A673 (cell line): ENCODE measurements around the gene FMC1. TPM values are rescaled to one million over a fixed set of nuclear protein-coding genes. Genes with fewer than 3 reads are reported as not detected.
"Not testable (repeated sequence)": the region's sequence is repeated elsewhere in the genome, so short reads cannot be mapped to it uniquely, and the experiment has no call there.

ENCODE experiments used
- BruUV-seq: library from RNA; stranded (reverse); fragments of 400-500 nt; replicated peaks from 2 replicates; lab custom pipeline; 2021; lab: Mats Ljungman, UMichigan
- CTCF ChIA-PET: fragments of 300-600 bp; sonication (Branson Sonifier 250); formaldehyde crosslinking; loops from one replicate; lab custom pipeline; 2022; ENCODE audit warnings: antibody characterized with exemption; lab: Charles Lee
- POLR2A ChIA-PET: fragments of 300-600 bp; sonication (Branson Sonifier 250); formaldehyde crosslinking; loops from one replicate; lab custom pipeline; 2022; ENCODE audit warnings: antibody characterized with exemption; ENCODE audit not compliant: low non-redundant PET; lab: Charles Lee
- DNase-seq: peaks from one replicate; pipeline ENCODE4 v3.0.0-alpha.2; 2015; ENCODE audit warnings: low spot score
- H3K27ac ChIP-seq: fragments of 200-600 bp; sonication (generic); 2 replicates; pipeline ENCODE4 v1.5.1; 2016; ENCODE audit warnings: mixed run types, low read depth, mild to moderate bottlenecking, mixed read lengths, antibody characterized with exemption, low read length; ENCODE audit not compliant: poor library complexity, severe bottlenecking
- H3K27me3 ChIP-seq: fragments of 200-600 bp; sonication (generic); replicated peaks from 2 replicates; pipeline ENCODE4 v1.6.1; 2017; ENCODE audit warnings: mixed run types, low read depth, mild to moderate bottlenecking, mixed read lengths, antibody characterized with exemption, low read length; ENCODE audit not compliant: insufficient read depth, poor library complexity
- H3K36me3 ChIP-seq: fragments of 200-600 bp; sonication (generic); 2 replicates; pipeline ENCODE4 v1.6.1; 2016; ENCODE audit warnings: mixed run types, mild to moderate bottlenecking, mixed read lengths, antibody characterized with exemption, low read length; ENCODE audit not compliant: insufficient read depth, poor library complexity, severe bottlenecking
- H3K4me1 ChIP-seq: fragments of 200-600 bp; sonication (generic); 2 replicates; pipeline ENCODE4 v1.6.1; 2017; ENCODE audit warnings: mixed run types, mild to moderate bottlenecking, mixed read lengths, antibody characterized with exemption, low read length; ENCODE audit not compliant: insufficient read depth, poor library complexity, severe bottlenecking
- H3K4me3 ChIP-seq: fragments of 200-600 bp; sonication (generic); 2 replicates; pipeline ENCODE4 v1.5.1; 2016; ENCODE audit warnings: low read depth, mixed run types, mild to moderate bottlenecking, mixed read lengths, low read length; ENCODE audit not compliant: poor library complexity, severe bottlenecking
- H3K9me3 ChIP-seq: fragments of 200-600 bp; sonication (generic); 2 replicates; pipeline ENCODE4 v1.6.1; 2016; ENCODE audit warnings: mixed run types, low read depth, mild to moderate bottlenecking, mixed read lengths, antibody characterized with exemption, low read length; ENCODE audit not compliant: poor library complexity, severe bottlenecking
- CTCF ChIP-seq: fragments of 300-800, 200-600 bp; sonication (generic); conservative IDR thresholded peaks from 2 replicates; pipeline ENCODE4 v1.5.1; 2017; ENCODE audit warnings: low read depth, mild to moderate bottlenecking, antibody characterized with exemption, low read length, moderate library complexity, mixed read lengths
- EZH2 ChIP-seq: fragments of 200-600 bp; sonication (generic); IDR thresholded peaks from 2 replicates; pipeline ENCODE4 v1.6.1; 2017; ENCODE audit warnings: borderline replicate concordance, low read depth, mild to moderate bottlenecking, mixed read lengths, antibody characterized with exemption, low read length; ENCODE audit not compliant: poor library complexity, severe bottlenecking
- intact Hi-C: fragments of 100-400 bp; cut with micrococcal nuclease; formaldehyde crosslinking; loops from one replicate; pipeline ENCODE4 v1.10.0; 2022; ENCODE audit not compliant: unreplicated experiment
- total RNA-seq: library from RNA; stranded (reverse); gene quantifications from 2 replicates; pipeline ENCODE4 v1.2.3, GENCODE V29; 2021

FMC1 gene
- total RNA-seq, 1 experiment from 2014 or later: 11.5 TPM

- intact Hi-C loops: no loop called here
- TF ChIP-seq CTCF (no peak), EZH2 (no peak)
- Histone ChIP-seq H3K4me3 (no peak overlapping the region), H3K27me3 (no peaks in the 10 kb centered on the region), H3K4me1 (no peaks in the 10 kb centered on the region), H3K27ac (no peak overlapping the region), H3K9me3 (no peaks in the 10 kb centered on the region), H3K36me3 (no peaks in the 10 kb centered on the region)
- no TSS peak for BruUV-seq
- ChIA-PET CTCF (no interaction called here), POLR2A (no interaction called here)
- DNase-seq: no peak
Measured at GRCh38 chr7:139317939-139318505, 23.1 kb upstream of the FMC1 start.

- intact Hi-C loops: no loop called here
- CTCF ChIA-PET: interaction anchor here (0.6 to 0.7 kb wide), 2 partner anchors 19 to 75 kb away, joined by 3 to 4 read pairs; no protein-coding TSS in a partner anchor
- POLR2A ChIA-PET: no interaction called here
Measured at GRCh38 chr7:139321071-139321745, 19.9 kb upstream of the FMC1 start.

GRCh38 chr7:139324709-139325108 is 16.4 kb upstream of the FMC1 start:
- DNase-seq, H3K4me3 ChIP-seq, intact Hi-C loops, H3K4me1 ChIP-seq, H3K27me3 ChIP-seq, POLR2A ChIA-PET, BruUV-seq, H3K36me3 ChIP-seq, H3K27ac ChIP-seq, H3K9me3 ChIP-seq: not testable (repeated sequence)
- CTCF ChIA-PET: interaction anchor here (0.7 kb wide), 1 partner anchor 228 kb away, joined by 3 read pairs; no protein-coding TSS in a partner anchor

More at GRCh38 chr7:139321071-139321745, 19.9 kb upstream of the FMC1 start:
- TF ChIP-seq CTCF (peak; percentile 42), EZH2 (no peak)
- Histone ChIP-seq H3K27me3 (no peaks in the 10 kb centered on the region), H3K4me1 (no peaks in the 10 kb centered on the region), H3K9me3 (no peaks in the 10 kb centered on the region), H3K4me3 (no peak overlapping the region), H3K36me3 (no peaks in the 10 kb centered on the region), H3K27ac (no peak overlapping the region)
- BruUV-seq: no TSS peak
- DNase-seq: peak; percentile 24
